ENCODE measurements around the gene SHISA6. TPM values are rescaled to one million over a fixed set of nuclear protein-coding genes. Genes with fewer than 3 reads are reported as not detected.
A peak's percentile ranks its signal among the peaks of the same experiment; 100 is the strongest.

Gene SHISA6
- total RNA-seq, 2 donors from 2014 or later, result under 0.01 to 0.52 TPM

DNA sequence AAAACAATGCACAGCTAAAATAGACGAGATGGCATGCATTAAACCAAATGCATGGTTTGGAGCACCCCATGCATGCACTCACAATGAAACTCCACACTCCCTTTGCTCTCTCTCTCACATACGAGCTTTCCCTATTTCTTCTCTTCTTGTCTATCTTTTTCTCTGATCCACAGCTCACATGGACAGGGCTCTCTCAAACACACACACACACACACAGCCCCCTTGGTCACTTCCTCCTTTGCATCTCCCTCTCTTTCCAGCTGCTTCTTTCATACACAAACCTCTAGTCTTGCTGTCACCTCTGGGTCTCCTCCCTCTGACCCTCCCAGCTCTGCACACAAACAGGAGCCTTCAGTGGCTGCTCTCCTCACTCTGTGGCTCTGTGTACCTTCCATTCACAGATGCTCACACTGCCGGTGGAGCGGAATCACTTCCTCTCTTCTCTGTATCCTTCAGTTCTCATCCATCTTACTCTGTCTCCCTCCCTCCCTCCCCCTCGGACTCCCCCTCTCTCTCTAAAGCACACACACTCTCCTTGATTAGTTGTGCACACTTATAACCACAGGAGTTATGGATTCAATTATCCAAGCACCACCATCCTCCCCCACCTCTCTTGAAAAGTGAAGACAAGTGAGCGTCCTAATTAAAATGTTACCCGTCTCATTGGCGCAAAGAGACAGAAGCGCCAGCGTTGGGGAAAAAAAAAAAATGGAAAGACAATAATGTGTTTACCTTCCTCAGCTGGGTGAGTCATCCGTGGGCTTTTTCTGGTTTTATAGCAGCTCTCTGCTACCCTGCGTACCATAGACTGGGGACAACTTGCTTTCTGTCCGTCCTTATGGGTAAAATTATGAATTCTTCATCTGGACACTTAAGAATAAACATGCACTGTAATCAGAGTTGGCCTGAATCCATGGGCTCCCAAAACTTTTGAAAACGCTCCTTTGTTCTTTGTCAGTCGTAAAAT lies 90.8 kb downstream of the SHISA6 start:
- TF ChIP-seq POLR2A (IDR thresholded peaks at IDR 0.05) (no peak), CTCF (IDR thresholded peaks at IDR 0.05) (no peak)
- intact Hi-C loops (cut with DNase I), result no loop called here

GRCh38 chr17:11332706-11333105 lies 91.7 kb downstream of the SHISA6 start:
- no peaks in the 10 kb centered on the region for H3K27me3 ChIP-seq
- no peaks in the 10 kb centered on the region for H3K4me1 ChIP-seq

More for the DNA sequence above, 90.8 kb downstream of the SHISA6 start:
- no peak overlapping the region for H3K27ac ChIP-seq
- H3K4me3 ChIP-seq, result no peak overlapping the region
- 38 to 42% methylated on average over 15 of the region's 15 CpGs for WGBS, 2 donors
- ATAC-seq, result no peak
- H3K36me3 ChIP-seq (replicated peaks in 1 of 2; ENCODE audit: insufficient read depth in 1 of 2, low read depth in 2 of 2), result no peaks in the 10 kb centered on the region
- no peaks in the 10 kb centered on the region for H3K9me3 ChIP-seq
- no peaks in the 10 kb centered on the region for H3K4me1 ChIP-seq
- H3K27me3 ChIP-seq, result no peaks in the 10 kb centered on the region
- peak in 1 of 4 donors; percentile 9 for DNase-seq

GRCh38 chr17:11334493-11334892 lies 93.5 kb downstream of the SHISA6 start:
- ATAC-seq (no peak), DNase-seq (no peak)
- Histone ChIP-seq H3K4me1 (no peaks in the 10 kb centered on the region), H3K36me3 (replicated peaks in 1 of 2; ENCODE audit: insufficient read depth in 1 of 2, low read depth in 2 of 2) (no peaks in the 10 kb centered on the region), H3K27me3 (no peaks in the 10 kb centered on the region), H3K4me3 (no peak overlapping the region), H3K27ac (no peak overlapping the region), H3K9me3 (no peaks in the 10 kb centered on the region)
- TF ChIP-seq POLR2A (IDR thresholded peaks at IDR 0.05) (no peak), CTCF (IDR thresholded peaks at IDR 0.05) (no peak)
- 60 to 78% methylated on average over 3 to 4 of the region's 4 CpGs for WGBS, 2 donors
- intact Hi-C loops (cut with DNase I), result no loop called here

More at GRCh38 chr17:11332706-11333105, 91.7 kb downstream of the SHISA6 start:
- 71 to 76% methylated on average over 2 to 7 of the region's 7 CpGs for whole genome bisulfite sequencing, 2 donors
- Histone ChIP-seq H3K4me3 (no peak overlapping the region), H3K27ac (no peak overlapping the region), H3K9me3 (no peaks in the 10 kb centered on the region), H3K36me3 (replicated peaks in 1 of 2; ENCODE audit: insufficient read depth in 1 of 2, low read depth in 2 of 2) (no peaks in the 10 kb centered on the region)
- ATAC-seq, result no peak
- no peak for DNase-seq
- no peak for TF ChIP-seq CTCF (IDR thresholded peaks at IDR 0.05)
- TF ChIP-seq POLR2A (IDR thresholded peaks at IDR 0.05), result no peak
- intact Hi-C loops (cut with DNase I), result no loop called here

DNA sequence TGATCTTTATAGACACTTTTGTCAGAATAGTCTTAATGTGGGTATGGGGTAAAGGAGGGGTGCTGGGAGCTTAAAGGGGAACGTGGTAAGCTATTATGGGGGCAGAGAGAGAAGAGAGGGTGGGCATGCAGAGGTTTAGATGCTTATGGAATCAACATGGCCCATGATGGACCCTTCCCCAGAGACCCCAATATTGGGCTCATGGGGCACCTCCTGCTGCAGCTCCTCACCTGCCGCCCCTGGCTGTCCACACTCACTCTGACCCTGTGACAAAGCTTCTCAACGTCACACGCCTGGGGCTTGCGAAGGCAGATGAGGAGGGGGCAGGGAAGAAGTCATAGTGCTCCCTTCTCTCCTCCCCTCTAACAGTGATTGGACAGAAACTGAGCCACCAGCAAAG lies 95.3 kb downstream of the SHISA6 start:
- Histone ChIP-seq H3K27me3 (no peaks in the 10 kb centered on the region), H3K4me1 (no peaks in the 10 kb centered on the region), H3K4me3 (no peak overlapping the region), H3K27ac (no peak overlapping the region), H3K36me3 (replicated peaks in 1 of 2; ENCODE audit: insufficient read depth in 1 of 2, low read depth in 2 of 2) (no peaks in the 10 kb centered on the region), H3K9me3 (no peaks in the 10 kb centered on the region)
- 49 to 64% methylated on average over 5 of the region's 5 CpGs for whole genome bisulfite sequencing, 2 donors
- TF ChIP-seq CTCF (IDR thresholded peaks at IDR 0.05) (no peak), POLR2A (IDR thresholded peaks at IDR 0.05) (no peak)
- intact Hi-C loops (cut with DNase I), result no loop called here
- no peak for ATAC-seq
- no peak for DNase-seq
